GM12878 (cell line): ENCODE measurements around the gene EIF3D. TPM values are rescaled to one million over a fixed set of nuclear protein-coding genes. Genes with fewer than 3 reads are reported as not detected.
"Not testable (repeated sequence)": the region's sequence is repeated elsewhere in the genome, so short reads cannot be mapped to it uniquely, and the experiment has no call there.

Experiments
- ATAC-seq: fragments of 200-7000 bp; cut with Tn5 transposase; 3 replicates; pipeline ENCODE4 v1.9.1; 2020; ENCODE audit warnings: mild to moderate bottlenecking, moderate library complexity
- BruUV-seq: library from RNA; stranded (reverse); fragments of 400-500 nt; replicated peaks from 2 replicates; lab custom pipeline; 2021; lab: Mats Ljungman, UMichigan
- CTCF ChIA-PET: fragments of 300-600 bp; sonication (Branson Sonifier 250); formaldehyde crosslinking; extraction: SDS; loops from one replicate; lab custom pipeline; 2021; ENCODE audit warnings: inconsistent platforms; lab: Yijun Ruan, JAX
- POLR2A ChIA-PET: fragments of 350-600 bp; formaldehyde crosslinking; extraction: SDS; loops from one replicate; lab custom pipeline; 2021; ENCODE audit warnings: inconsistent platforms; lab: Charles Lee
- RAD21 ChIA-PET: fragments of 300-600 bp; sonication (Branson Sonifier 250); formaldehyde crosslinking; loops from one replicate; lab custom pipeline; 2023; ENCODE audit warnings: antibody characterized with exemption; ENCODE audit not compliant: unreplicated experiment; lab: Charles Lee
- SMC1A ChIA-PET: fragments of 300-600 bp; sonication (Branson Sonifier 250); formaldehyde crosslinking; loops from one replicate; lab custom pipeline; 2023; ENCODE audit not compliant: unreplicated experiment, uncharacterized antibody; lab: Charles Lee
- DNase-seq: peaks from one replicate; pipeline ENCODE4 v3.0.0-alpha.2; 2011; ENCODE audit warnings: low read depth, low spot score
- FAIRE-seq: peaks from 3 replicates; lab custom pipeline; 2011; peaks lifted over from hg19 to GRCh38; lab: Jason Lieb, UNC
- H2AFZ ChIP-seq: 2 replicates; pipeline ENCODE4 v1.6.0; 2011; ENCODE audit warnings: low read depth, low read length, control low read depth; ENCODE audit not compliant: control insufficient read depth
- H3K27ac ChIP-seq: 2 replicates; pipeline ENCODE4 v1.5.1; 2011; ENCODE audit warnings: control low read depth; ENCODE audit not compliant: control insufficient read depth, insufficient read depth
- H3K27me3 ChIP-seq, 2 experiments: replicated peaks in 1 of 2; 2 replicates each; pipeline versions ENCODE4 v1.6.0 to v1.6.1; 2011; ENCODE audit warnings: low read length in 1 of 2; ENCODE audit not compliant: control insufficient read depth in 2 of 2, insufficient read depth in 2 of 2
- H3K36me3 ChIP-seq, 2 experiments: 2 replicates each; pipeline ENCODE4 v1.5.1; 2011; ENCODE audit warnings: low read length in 1 of 2; ENCODE audit not compliant: control insufficient read depth in 2 of 2, insufficient read depth in 2 of 2
- H3K4me1 ChIP-seq: 2 replicates; pipeline ENCODE4 v1.6.1; 2011; ENCODE audit warnings: mild to moderate bottlenecking, low read length, moderate library complexity, mixed read lengths; ENCODE audit not compliant: control insufficient read depth, insufficient read depth
- H3K4me2 ChIP-seq: 2 replicates; pipeline ENCODE4 v1.6.0; 2011; ENCODE audit warnings: control low read depth; ENCODE audit not compliant: control insufficient read depth, insufficient read depth
- H3K4me3 ChIP-seq: fragments of 200-600 bp; sonication (generic); 2 replicates; pipeline ENCODE4 v1.5.1; 2016
- H3K79me2 ChIP-seq: 2 replicates; pipeline ENCODE4 v1.6.0; 2011; ENCODE audit warnings: low read length; ENCODE audit not compliant: control insufficient read depth, insufficient read depth
- H3K9ac ChIP-seq: 2 replicates; pipeline ENCODE4 v1.8.0; 2011; ENCODE audit warnings: low read length, control low read depth, mixed read lengths; ENCODE audit not compliant: control insufficient read depth, insufficient read depth
- H3K9me3 ChIP-seq: replicated peaks from 3 replicates; pipeline ENCODE4 v1.5.1; 2011; ENCODE audit warnings: mild to moderate bottlenecking, low read length; ENCODE audit not compliant: control insufficient read depth, insufficient read depth
- H4K20me1 ChIP-seq: 2 replicates; pipeline ENCODE4 v1.6.0; 2011; ENCODE audit not compliant: control insufficient read depth, insufficient read depth
- ASH2L ChIP-seq: fragments of 300-600, 200-600 bp; sonication (generic); IDR thresholded peaks from 2 replicates; pipeline ENCODE4 v1.6.1; 2017; ENCODE audit warnings: low read depth, mild to moderate bottlenecking, borderline replicate concordance
- CBX5 ChIP-seq: sonication (generic); IDR thresholded peaks from 2 replicates; pipeline ENCODE4 v1.6.1; 2016; ENCODE audit warnings: low read depth, moderate library complexity, mild to moderate bottlenecking, inconsistent platforms
- CHD2 ChIP-seq: IDR thresholded peaks from 2 replicates; pipeline ENCODE4 v1.6.1; 2011; ENCODE audit warnings: low read depth, low read length, improper control_type of control experiment, borderline replicate concordance
- SMAD1 ChIP-seq: fragments of 450-650 bp; IDR thresholded peaks from 2 replicates; pipeline ENCODE4 v1.6.1; 2018; ENCODE audit warnings: mild to moderate bottlenecking, low read depth; ENCODE audit not compliant: partially characterized antibody
- ZNF384 ChIP-seq: IDR thresholded peaks from 2 replicates; pipeline ENCODE4 v1.6.1; 2012; ENCODE audit warnings: low read depth, mild to moderate bottlenecking, low read length, improper control_type of control experiment, borderline replicate concordance
- WGBS: methylation state at CpG from one replicate; pipeline ENCODE4 v1.1.6; 2016; ENCODE audit warnings: low lambda C conversion rate; ENCODE audit not compliant: insufficient replicate concordance, insufficient coverage; ENCODE audit errors: missing lambda C conversion rate; 5-methylcytosine and 5-hydroxymethylcytosine counted together
- in situ Hi-C: fragments of 300-500 bp; cut with MboI; formaldehyde crosslinking; loops from 9 replicates; pipeline ENCODE4 v1.14.3; 2018; ENCODE audit warnings: mixed read lengths
- intact Hi-C: fragments of 100-400 bp; cut with micrococcal nuclease; formaldehyde crosslinking; loops from one replicate; pipeline ENCODE4 v1.14.2; 2022; ENCODE audit not compliant: unreplicated experiment
- polyA plus RNA-seq, 11 experiments: library from polyadenylated mRNA; depleted of rRNA in 4 of 11; unstranded in 6 of 11; stranded (reverse) in 5 of 11; fragments of >200 nt; fragmentation: Nextera tagmentation in 4 of 11; fragmentation: Illumina TruSeq in 1 of 11; extraction: Ambion mirVana in 4 of 11; extraction: Trizol in 1 of 11; gene quantifications; 1 replicate in 1 of 11; 2 replicates in 10 of 11; pipeline versions ENCODE4 v1.2.1 to v1.2.3, GENCODE V29; 2011 to 2016; ENCODE audit warnings: inconsistent platforms in 2 of 11, missing spikeins in 2 of 11, low read depth in 1 of 11
- total RNA-seq, 4 experiments: library from RNA; depleted of rRNA in 3 of 4; stranded (reverse); fragments of >200 nt in 3 of 4; fragmentation: Illumina TruSeq in 1 of 4; extraction: Trizol in 1 of 4; gene quantifications; 2 replicates each; pipeline versions ENCODE4 v1.2.1 to v1.2.3, GENCODE V29; 2013 to 2021

The EIF3D gene
- total and polyA plus RNA-seq, 10 of the 15 experiments (the other 5 are each of a cell fraction or from before 2014, with no cell fraction given): 240 to 558 (median 420) TPM

DNA sequence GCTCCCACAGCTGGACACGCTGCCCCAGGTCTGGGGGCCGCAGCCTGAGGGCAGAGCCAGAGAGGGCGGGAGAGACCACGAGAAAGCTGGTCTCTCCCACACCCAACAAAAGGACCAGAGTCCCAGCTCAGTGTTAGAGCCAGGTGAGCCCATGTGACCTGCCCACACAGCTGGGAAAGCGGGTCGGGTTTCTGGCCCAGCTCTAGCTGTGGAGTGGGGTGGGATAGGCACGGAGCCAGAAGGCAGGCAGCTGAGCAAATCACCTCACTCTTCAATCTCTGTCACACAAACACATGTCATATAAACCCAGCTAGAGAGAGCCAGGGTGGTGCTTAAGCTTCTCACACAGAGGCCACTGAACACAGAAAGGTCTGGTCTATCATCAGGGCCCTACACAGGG is 7.8 kb upstream of the EIF3D start:
- no peak overlapping the region for H2AFZ ChIP-seq
- BruUV-seq: no TSS peak
- DNase-seq: no peak
- ChIA-PET SMC1A (no interaction called here), RAD21 (no interaction called here), POLR2A (no interaction called here), CTCF (no interaction called here)
- ATAC-seq: no peak
- no peak overlapping the region for H3K9ac ChIP-seq
- H3K4me3 ChIP-seq: no peak overlapping the region
- no peaks in the 10 kb centered on the region for H3K4me1 ChIP-seq
- H3K27ac ChIP-seq: no peak overlapping the region
- in situ Hi-C loops: no loop called here
- H3K9me3 ChIP-seq: peaks cover 2% of the 10 kb centered on the region; the same call in 1 of the 3 replicates
- peaks cover 0 to 5% of the 10 kb centered on the region in 2 experiments; a peak in 2 of 4 replicates for H3K27me3 ChIP-seq
- WGBS: 19% methylated on average over 7 of the region's 7 CpGs
- no peak for FAIRE-seq
- H3K36me3 ChIP-seq: no peaks in the 10 kb centered on the region
- H3K79me2 ChIP-seq: no peaks in the 10 kb centered on the region
- TF ChIP-seq SMAD1 (no peak), CBX5 (no peak), ASH2L (no peak), ZNF384 (no peak), CHD2 (no peak)
- no peak overlapping the region for H3K4me2 ChIP-seq
- intact Hi-C loops: no loop called here
- H4K20me1 ChIP-seq: no peaks in the 10 kb centered on the region

DNA sequence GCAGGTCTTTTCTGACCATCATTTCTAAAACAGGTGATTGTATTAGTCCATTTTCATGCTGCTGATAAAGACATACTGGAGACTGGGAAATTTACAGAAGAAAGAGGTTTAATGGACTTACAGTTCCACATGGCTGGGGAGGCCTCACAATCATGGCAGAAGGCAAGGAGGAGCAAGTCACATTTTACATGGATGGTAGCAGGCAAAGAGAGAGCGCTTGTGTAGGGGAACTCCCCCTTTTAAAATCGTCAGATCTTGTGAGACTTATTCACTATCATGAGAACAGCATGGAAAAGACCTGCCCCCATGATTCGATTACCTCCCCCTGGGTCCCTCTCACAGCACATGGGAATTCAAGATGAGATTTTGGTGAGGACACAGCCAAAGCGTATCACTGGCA is 4.4 kb upstream of the EIF3D start:
- FAIRE-seq, ATAC-seq, RAD21 ChIA-PET, H3K79me2 ChIP-seq, H3K4me3 ChIP-seq, CTCF ChIA-PET, SMC1A ChIA-PET, H3K27me3 ChIP-seq, in situ Hi-C loops, H3K4me1 ChIP-seq, POLR2A ChIA-PET, intact Hi-C loops, H3K4me2 ChIP-seq, H4K20me1 ChIP-seq, H3K36me3 ChIP-seq, H3K9ac ChIP-seq, H3K27ac ChIP-seq, H3K9me3 ChIP-seq, DNase-seq, BruUV-seq, H2AFZ ChIP-seq: not testable (repeated sequence)
- 29% methylated on average over 4 of the region's 4 CpGs for WGBS
